Measurements from ENCODE around the gene MATN1. TPM values are rescaled to one million over a fixed set of nuclear protein-coding genes. Genes with fewer than 3 reads are reported as not detected.

MATN1 gene
- total and polyA plus RNA-seq, 9 donors: 0.10 to 0.95 (median 0.51) TPM

- no peak overlapping the region for H3K27ac ChIP-seq
- H3K4me1 ChIP-seq (ENCODE audit: insufficient read depth): no peaks in the 10 kb centered on the region
- no peak for TF ChIP-seq EP300 (IDR thresholded peaks at IDR 0.05)
- intact Hi-C loops (cut with DNase I): no loop called here
- no peaks in the 10 kb centered on the region for H3K9me3 ChIP-seq
- DNase-seq: no peak
- H3K36me3 ChIP-seq: no peaks in the 10 kb centered on the region
- WGBS, 3 donors: 94% methylated on average over 6 of the region's 6 CpGs
- H3K4me3 ChIP-seq: no peak overlapping the region
- H3K27me3 ChIP-seq: no peaks in the 10 kb centered on the region
These were observed 35.5 kb downstream of the MATN1 start for GRCh38 chr1:30687886-30688285.

- DNase-seq: no peak
- no peak overlapping the region for H3K4me3 ChIP-seq
- no peaks in the 10 kb centered on the region for H3K27me3 ChIP-seq
- no peaks in the 10 kb centered on the region for H3K4me1 ChIP-seq (ENCODE audit: insufficient read depth)
- intact Hi-C loops (cut with DNase I): no loop called here
- no peaks in the 10 kb centered on the region for H3K9me3 ChIP-seq
- 16 to 38% (median 25%) methylated on average over 10 of the region's 10 CpGs for WGBS, 3 donors
- no peak overlapping the region for H3K27ac ChIP-seq
- TF ChIP-seq EP300 (IDR thresholded peaks at IDR 0.05): no peak
- TF ChIP-seq POLR2A (IDR thresholded peaks at IDR 0.05): no peak
- TF ChIP-seq CTCF (IDR thresholded peaks at IDR 0.05): no peak
- no peaks in the 10 kb centered on the region for H3K36me3 ChIP-seq
These were observed 37.0 kb downstream of the MATN1 start for GRCh38 chr1:30686236-30686935.

DNA sequence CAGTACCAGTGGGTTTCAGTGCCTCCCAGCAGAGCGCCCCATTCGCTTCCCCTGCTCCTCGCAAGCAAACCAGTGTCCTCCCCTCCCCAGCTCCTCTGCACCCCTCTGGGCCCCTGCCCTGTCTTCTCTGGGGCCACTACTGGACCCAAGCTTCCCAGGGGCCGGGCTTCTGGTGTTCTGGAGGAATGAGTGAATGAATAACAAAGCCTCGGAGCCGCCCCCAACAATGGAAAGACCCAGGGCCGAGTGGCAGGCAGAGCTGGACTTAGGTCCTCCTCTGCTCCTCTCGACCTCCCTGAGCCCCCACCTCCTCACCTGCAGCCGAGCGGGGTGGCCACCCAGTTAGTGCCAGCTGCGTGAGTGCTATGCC is 37.6 kb downstream of the MATN1 start:
- intact Hi-C loops (cut with DNase I): no loop called here
- Histone ChIP-seq H3K9me3 (no peaks in the 10 kb centered on the region), H3K4me1 (ENCODE audit: insufficient read depth) (no peaks in the 10 kb centered on the region), H3K27me3 (no peaks in the 10 kb centered on the region), H3K36me3 (no peaks in the 10 kb centered on the region), H3K27ac (no peak overlapping the region), H3K4me3 (no peak overlapping the region)
- DNase-seq: no peak
- TF ChIP-seq CTCF (IDR thresholded peaks at IDR 0.05) (no peak), POLR2A (IDR thresholded peaks at IDR 0.05) (no peak), EP300 (IDR thresholded peaks at IDR 0.05) (no peak)
- WGBS, 3 donors: 28 to 49% (median 37%) methylated on average over 11 of the region's 11 CpGs

DNA sequence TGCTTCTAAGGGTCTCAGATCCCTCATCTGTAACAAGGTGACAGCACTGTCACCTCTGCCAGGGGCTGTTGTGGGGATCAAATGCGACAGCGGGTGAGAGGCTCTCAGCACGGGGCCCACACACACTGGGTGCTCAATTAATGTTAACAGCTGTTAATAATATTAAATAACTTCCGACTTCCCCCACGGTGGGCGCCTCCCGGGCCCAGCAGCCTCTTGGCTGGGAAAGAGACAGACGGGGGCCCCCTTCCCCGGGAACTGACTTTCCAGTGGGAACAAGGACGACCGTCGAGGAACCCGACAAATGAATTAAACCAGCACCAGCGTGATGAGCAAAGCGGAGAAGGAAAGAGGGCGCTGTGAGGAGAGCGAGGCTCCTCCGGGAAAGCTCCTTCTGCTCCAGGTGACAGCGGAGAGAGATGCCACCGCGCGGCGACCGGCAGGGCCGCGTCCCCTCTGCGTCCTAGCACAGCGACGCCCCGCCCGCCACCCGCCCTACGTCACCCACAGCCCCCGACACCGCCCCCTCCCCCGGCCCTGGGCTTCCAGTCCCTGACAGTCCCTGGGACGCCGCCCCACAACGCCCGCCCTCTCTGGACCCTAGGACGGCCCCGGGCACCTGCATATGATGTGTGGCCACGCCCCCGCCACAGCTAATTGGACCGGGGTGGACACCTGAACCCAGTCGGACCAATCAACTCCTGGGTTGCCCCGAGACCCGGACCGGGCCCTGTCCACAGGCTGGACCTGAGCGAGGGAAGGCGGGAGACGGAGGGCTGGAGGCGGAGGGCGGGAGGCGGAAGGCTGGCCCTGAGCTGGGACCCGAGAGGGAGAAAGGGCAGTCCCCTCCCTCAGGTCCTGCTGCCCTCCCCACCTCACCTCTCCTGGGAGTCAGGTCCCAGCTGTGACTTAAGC is 38.2 kb downstream of the MATN1 start:
- Histone ChIP-seq H3K36me3 (no peaks in the 10 kb centered on the region), H3K27ac (no peak overlapping the region), H3K4me1 (ENCODE audit: insufficient read depth) (no peaks in the 10 kb centered on the region), H3K4me3 (no peak overlapping the region), H3K27me3 (no peaks in the 10 kb centered on the region), H3K9me3 (peaks cover 0 to 3% of the 10 kb centered on the region in 2 donors)
- DNase-seq: peak in 1 of 5 donors; percentile 21
- no peak for TF ChIP-seq POLR2A (IDR thresholded peaks at IDR 0.05)
- no peak for TF ChIP-seq EP300 (IDR thresholded peaks at IDR 0.05)
- TF ChIP-seq CTCF (IDR thresholded peaks at IDR 0.05): no peak
- intact Hi-C loops (cut with DNase I): no loop called here
- WGBS, 3 donors: 3 to 10% (median 4%) methylated on average over 46 to 56 of the region's 56 CpGs

DNA sequence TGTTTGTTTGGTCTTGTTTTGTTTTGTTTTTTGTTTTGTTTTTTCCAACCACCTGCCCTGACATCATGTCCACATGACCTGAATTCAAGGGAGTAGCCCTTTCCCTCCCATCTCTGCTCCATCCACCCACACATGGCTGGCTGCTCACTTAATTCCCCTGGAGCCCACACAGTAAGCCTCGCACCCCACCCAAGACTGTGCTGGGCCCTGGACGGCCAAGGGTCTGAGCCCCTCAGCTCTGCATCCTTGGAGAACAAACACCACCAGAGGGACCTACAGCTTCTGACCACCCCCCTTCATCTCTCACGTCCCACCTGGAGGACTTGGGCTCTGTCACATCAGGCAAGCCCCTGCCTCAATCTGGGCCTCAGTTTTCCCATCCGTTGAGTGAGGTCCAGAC is 39.1 kb downstream of the MATN1 start:
- peak in 1 of 5 donors; percentile 12 for DNase-seq
- Histone ChIP-seq H3K36me3 (no peaks in the 10 kb centered on the region), H3K27ac (no peak overlapping the region), H3K4me3 (no peak overlapping the region), H3K27me3 (no peaks in the 10 kb centered on the region), H3K9me3 (peaks cover 0 to 3% of the 10 kb centered on the region in 2 donors), H3K4me1 (ENCODE audit: insufficient read depth) (no peaks in the 10 kb centered on the region)
- 60 to 88% (median 80%) methylated on average over 4 of the region's 4 CpGs for WGBS, 3 donors
- intact Hi-C loops (cut with DNase I): no loop called here
- TF ChIP-seq POLR2A (IDR thresholded peaks at IDR 0.05) (no peak), CTCF (IDR thresholded peaks at IDR 0.05) (no peak), EP300 (IDR thresholded peaks at IDR 0.05) (no peak)
